DMS53 treated with DMSO at 0.1 percent for 48 hours (cell line): Measurements from ENCODE around the gene PHF19.
A peak's percentile ranks its signal among the peaks of the same experiment; 100 is the strongest.

Experiments used
- DNase-seq: peaks from one replicate; lab custom pipeline; 2025; ENCODE audit not compliant: unreplicated experiment; lab: John Stamatoyannopoulos, UW

Gene PHF19

DNA sequence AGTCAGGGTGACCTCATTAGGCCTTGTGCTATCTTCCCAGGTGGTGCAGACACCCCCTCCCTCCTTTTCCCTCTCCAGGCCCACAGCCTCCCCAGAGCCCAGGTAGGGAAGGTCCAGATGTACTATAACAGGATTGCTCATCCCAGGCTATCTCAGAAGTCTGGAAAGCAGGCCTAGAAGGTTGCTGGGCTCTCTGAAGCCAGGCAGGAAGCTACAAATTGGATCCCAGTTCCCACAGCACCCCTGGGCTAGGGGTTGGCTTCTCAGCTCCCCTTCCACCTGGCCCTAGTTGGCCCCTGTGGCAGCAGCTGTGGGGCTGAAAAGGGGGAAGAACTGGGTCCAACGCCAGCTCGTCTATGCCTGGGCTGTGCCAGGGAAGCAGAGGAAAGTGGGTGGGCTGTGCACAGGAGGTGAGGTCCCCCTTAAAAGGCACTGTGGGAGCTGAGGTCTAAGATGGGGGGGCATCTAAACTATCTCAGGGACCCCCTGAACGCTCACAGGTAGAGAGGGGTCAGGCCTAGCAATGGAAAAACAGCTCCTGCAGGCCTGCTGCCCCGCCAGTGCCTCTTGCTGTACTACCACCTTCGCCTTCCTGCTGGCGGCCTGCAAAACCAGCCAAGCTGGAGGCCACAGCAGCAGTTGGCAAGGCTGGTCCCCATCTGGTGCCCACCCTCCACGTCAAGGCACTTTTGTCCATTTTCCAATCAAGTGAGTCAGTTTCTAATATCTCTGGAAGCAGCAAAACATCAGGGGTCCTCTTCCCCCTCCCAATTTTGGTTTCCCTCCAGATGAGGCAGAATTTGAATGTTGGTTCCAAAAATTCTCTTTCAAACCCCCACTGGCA is 20.9 kb downstream of the PHF19 start:
- no peak for DNase-seq

DNA sequence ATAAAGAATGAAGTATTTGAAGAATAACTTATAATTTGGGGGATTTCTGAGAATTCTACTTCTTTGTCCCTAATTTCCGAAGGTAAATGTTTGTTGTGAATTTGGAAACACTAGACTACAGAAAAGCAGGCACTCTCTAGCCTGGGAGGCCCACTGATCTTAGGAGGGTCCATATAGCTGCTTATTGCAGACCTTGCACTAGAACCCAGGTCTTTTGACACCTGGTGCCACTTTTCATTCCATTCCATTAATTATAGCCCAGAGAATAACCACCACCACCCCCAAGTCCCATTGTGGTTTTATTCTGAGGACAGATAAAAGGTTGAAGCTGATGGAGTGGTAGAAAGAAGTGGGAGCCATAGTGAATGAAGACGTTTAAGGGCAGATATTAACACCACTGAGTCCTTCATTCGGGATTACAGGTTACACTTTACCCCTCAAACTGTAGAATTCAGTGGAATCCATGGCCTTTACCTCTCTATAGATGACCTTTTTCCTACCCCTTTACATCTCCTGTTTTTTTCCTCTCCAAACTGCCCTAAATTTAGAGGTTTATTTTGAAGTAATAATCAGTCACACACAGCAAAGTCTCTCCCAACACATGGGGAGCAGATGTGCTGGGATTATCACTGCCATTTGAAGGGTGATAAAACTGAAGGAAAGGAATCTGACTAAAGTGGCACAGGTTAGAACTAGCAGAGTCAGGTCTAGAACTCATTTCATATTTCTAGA is 22.2 kb downstream of the PHF19 start:
- no peak for DNase-seq

DNA sequence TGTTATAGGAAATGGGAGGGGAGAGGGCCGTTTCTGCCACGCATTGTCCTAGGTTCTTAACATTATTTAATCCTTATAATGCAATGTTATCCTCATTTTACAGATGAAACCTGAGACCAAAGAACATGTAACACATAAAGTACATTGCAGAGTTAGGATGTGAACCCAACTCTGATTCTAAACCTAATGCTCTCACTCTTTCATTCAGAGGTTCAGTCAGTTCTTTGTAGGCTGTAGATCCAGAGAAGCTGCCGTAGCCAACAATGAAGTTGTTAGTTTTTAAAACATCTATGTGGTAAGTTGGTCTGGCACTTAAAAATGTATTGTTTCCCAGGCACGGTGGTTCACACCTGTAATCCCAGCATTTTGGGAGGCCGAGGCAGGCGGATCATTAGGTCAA is 23.8 kb downstream of the PHF19 start:
- DNase-seq = no peak

- no peak for DNase-seq
Measured at GRCh38 chr9:120852240-120853010, 24.6 kb downstream of the PHF19 start.

DNA sequence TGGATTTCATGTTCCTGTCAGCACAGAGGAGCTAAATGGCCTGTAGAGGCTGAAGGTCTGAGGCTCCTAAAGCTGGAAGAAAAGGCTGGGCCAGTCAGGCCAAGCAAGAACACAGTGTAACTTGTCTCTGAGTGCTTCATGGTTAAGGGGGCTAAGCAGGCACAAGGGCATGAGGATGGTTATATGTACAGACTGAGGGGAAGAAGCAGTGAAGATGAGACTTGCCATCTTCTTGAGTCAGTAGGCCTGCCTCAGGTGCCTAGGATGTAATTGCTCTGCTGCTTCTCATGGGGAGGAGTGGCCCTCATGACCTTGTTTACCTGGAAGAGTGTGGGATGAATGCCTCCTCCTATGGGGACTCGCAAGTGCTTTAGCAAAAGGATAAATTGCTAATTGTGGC is 25.5 kb downstream of the PHF19 start:
- no peak for DNase-seq

GRCh38 chr9:120850315-120850714 is 26.7 kb downstream of the PHF19 start:
- no peak for DNase-seq

DNA sequence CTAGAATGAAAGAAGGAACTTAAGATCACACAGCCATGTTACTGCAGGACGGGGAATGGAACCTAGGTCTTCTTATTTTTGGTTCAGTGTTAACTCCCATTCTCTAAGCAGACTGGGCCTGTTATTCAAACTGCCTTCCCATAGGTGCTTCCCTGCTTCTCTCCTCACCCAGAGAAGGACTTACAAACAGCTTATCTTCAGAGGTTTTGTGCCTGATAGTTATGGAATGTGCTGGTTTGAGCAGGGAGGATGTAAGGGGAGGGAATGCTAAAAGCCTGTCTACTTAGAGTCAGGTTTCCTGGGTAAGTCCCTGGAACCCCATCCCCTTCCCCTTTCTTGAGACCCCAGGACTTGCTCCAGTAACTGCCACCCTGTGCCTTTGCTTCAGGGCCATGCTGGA is 30.1 kb downstream of the PHF19 start:
- no peak for DNase-seq

- DNase-seq = no peak
Measured at GRCh38 chr9:120846251-120846889, 30.6 kb downstream of the PHF19 start.

GRCh38 chr9:120845255-120845654 is 31.7 kb downstream of the PHF19 start:
- no peak for DNase-seq

GRCh38 chr9:120842685-120843485 is 34.1 kb downstream of the PHF19 start, which contains the start of gene PSMD5:
TSS of gene PSMD5 (minus strand) at chr9:120842922. CDS start at chr9:120842909, 13 bp downstream.
- DNase-seq = peak; percentile 96

GRCh38 chr9:120841930-120842684 is 34.9 kb downstream of the PHF19 start:
- no peak for DNase-seq

- no peak for DNase-seq
Measured at GRCh38 chr9:120839146-120839545, 37.8 kb downstream of the PHF19 start.

GRCh38 chr9:120837921-120838320 is 39.1 kb downstream of the PHF19 start:
- DNase-seq = no peak

DNA sequence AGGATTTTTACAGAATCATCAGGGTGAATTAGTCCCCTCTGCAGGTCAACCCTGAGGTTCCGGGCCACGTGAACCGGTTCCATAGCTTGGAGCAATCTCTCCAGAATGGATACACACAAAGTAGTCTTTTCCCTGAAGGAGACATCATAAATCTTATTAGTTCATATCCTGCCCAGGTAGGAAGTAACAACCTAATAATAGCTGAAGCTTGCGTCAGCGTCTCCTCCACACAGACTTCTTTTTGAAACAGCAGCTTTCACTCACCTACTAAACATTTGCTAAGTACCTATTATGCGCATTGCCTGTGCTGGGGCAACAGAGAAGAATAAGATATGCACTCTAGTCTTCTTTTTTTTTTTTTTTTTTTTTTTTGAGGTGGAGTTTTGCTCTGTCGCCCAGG is 43.7 kb downstream of the PHF19 start:
- DNase-seq = no peak

GRCh38 chr9:120832807-120833206 is 44.2 kb downstream of the PHF19 start:
- DNase-seq = no peak

DNA sequence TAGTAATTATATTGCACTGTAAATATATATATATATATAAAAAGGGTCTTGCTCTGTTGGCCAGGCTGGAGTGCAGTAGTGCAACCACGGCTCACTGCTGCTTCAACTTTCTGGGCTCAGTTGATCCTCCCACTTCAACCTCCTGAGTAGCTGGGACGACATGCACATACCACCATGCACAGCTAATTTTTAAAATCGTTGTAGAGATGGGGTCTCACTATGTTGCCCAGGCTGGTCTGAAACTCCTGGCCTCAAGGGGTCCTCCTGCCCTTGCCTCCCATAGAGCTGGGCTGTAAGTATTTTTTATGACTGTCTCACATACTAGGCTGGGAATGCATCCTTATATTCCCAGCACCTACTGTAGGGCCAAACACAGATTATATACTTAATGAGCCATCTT is 46.1 kb downstream of the PHF19 start:
- DNase-seq = no peak

DNA sequence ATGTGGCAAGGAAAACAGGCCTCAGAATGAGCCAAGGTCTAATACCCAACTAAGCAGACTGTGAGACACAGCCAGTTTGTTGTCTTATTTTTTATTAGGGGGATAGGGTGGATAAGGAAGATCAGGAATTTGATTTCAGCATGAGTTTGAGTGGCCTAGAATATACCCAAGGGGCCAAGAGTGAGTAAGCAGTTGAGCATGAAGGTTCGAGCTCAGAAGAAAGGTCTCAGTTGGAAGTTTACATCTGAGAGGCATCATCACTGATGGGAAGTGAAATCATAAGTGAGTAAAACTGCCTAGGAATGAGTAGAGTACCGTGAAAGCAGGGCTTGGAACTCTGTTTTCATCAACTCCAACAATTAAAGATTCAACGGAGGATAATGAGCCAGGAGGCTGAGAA is 46.8 kb downstream of the PHF19 start:
- no peak for DNase-seq

- no peak for DNase-seq
Measured at GRCh38 chr9:120829650-120830049, 47.3 kb downstream of the PHF19 start.

- DNase-seq = peak; percentile 70
Measured at GRCh38 chr9:120820095-120820494, 56.9 kb downstream of the PHF19 start.

- DNase-seq = no peak
Measured at GRCh38 chr9:120818595-120818994, 58.4 kb downstream of the PHF19 start.
